Measurements from ENCODE around the gene P2RY11. TPM values are rescaled to one million over a fixed set of nuclear protein-coding genes. Genes with fewer than 3 reads are reported as not detected.
A peak's percentile ranks its signal among the peaks of the same experiment; 100 is the strongest.

Gene P2RY11
- total RNA-seq, 2 donors from 2014 or later: 9.2 to 20.8 TPM

GRCh38 chr19:10070730-10071446 lies 40.6 kb upstream of the P2RY11 start:
- H3K4me1 ChIP-seq (replicated peaks): no peaks in the 10 kb centered on the region
- no peak overlapping the region for H3K4me3 ChIP-seq
- H3K36me3 ChIP-seq: no peaks in the 10 kb centered on the region
- DNase-seq (ENCODE audit: low spot score): no peak
- no peaks in the 10 kb centered on the region for H3K27me3 ChIP-seq (replicated peaks; ENCODE audit: insufficient read depth)
- no peaks in the 10 kb centered on the region for H3K9me3 ChIP-seq
- TF ChIP-seq POLR2A (IDR thresholded peaks at IDR 0.05): no peak
- no peak for TF ChIP-seq POLR2AphosphoS5 (IDR thresholded peaks at IDR 0.05)
- TF ChIP-seq CTCF (IDR thresholded peaks at IDR 0.05): no peak
- intact Hi-C loops (cut with DNase I): no loop called here
- H3K27ac ChIP-seq: no peak overlapping the region
- 76% methylated on average over 22 of the region's 22 CpGs for WGBS

- Histone ChIP-seq H3K4me3 (no peak overlapping the region), H3K27me3 (replicated peaks; ENCODE audit: insufficient read depth) (no peaks in the 10 kb centered on the region), H3K4me1 (replicated peaks) (no peaks in the 10 kb centered on the region), H3K27ac (no peak overlapping the region), H3K9me3 (no peaks in the 10 kb centered on the region), H3K36me3 (no peaks in the 10 kb centered on the region)
- no peak for TF ChIP-seq POLR2A (IDR thresholded peaks at IDR 0.05)
- TF ChIP-seq POLR2AphosphoS5 (IDR thresholded peaks at IDR 0.05): no peak
- TF ChIP-seq CTCF (IDR thresholded peaks at IDR 0.05): peak in 1 of 4 experiments; percentile 7
- WGBS: 64% methylated on average over 2 of the region's 2 CpGs
- intact Hi-C loops (cut with DNase I): no loop called here
- DNase-seq (ENCODE audit: low spot score): no peak
Measured at GRCh38 chr19:10074153-10074552, 37.3 kb upstream of the P2RY11 start.

GRCh38 chr19:10076535-10076934 lies 35.0 kb upstream of the P2RY11 start:
- no peaks in the 10 kb centered on the region for H3K9me3 ChIP-seq
- no peak for DNase-seq (ENCODE audit: low spot score)
- H3K4me3 ChIP-seq: no peak overlapping the region
- H3K4me1 ChIP-seq (replicated peaks): no peaks in the 10 kb centered on the region
- no peak overlapping the region for H3K27ac ChIP-seq
- intact Hi-C loops (cut with DNase I): no loop called here
- WGBS: 68% methylated on average over 6 of the region's 6 CpGs
- TF ChIP-seq POLR2AphosphoS5 (IDR thresholded peaks at IDR 0.05) (no peak), POLR2A (IDR thresholded peaks at IDR 0.05) (no peak), CTCF (IDR thresholded peaks at IDR 0.05) (no peak)
- no peaks in the 10 kb centered on the region for H3K36me3 ChIP-seq
- no peaks in the 10 kb centered on the region for H3K27me3 ChIP-seq (replicated peaks; ENCODE audit: insufficient read depth)

GRCh38 chr19:10078329-10078728 lies 33.2 kb upstream of the P2RY11 start:
- Histone ChIP-seq H3K4me1 (replicated peaks) (no peaks in the 10 kb centered on the region), H3K4me3 (no peak overlapping the region), H3K9me3 (no peaks in the 10 kb centered on the region), H3K27ac (no peak overlapping the region), H3K36me3 (no peaks in the 10 kb centered on the region), H3K27me3 (replicated peaks; ENCODE audit: insufficient read depth) (no peaks in the 10 kb centered on the region)
- no peak for DNase-seq (ENCODE audit: low spot score)
- intact Hi-C loops (cut with DNase I): no loop called here
- 73% methylated on average over 8 of the region's 8 CpGs for WGBS
- no peak for TF ChIP-seq POLR2AphosphoS5 (IDR thresholded peaks at IDR 0.05)
- TF ChIP-seq CTCF (IDR thresholded peaks at IDR 0.05): no peak
- no peak for TF ChIP-seq POLR2A (IDR thresholded peaks at IDR 0.05)

GRCh38 chr19:10079031-10079453 lies 32.5 kb upstream of the P2RY11 start:
- TF ChIP-seq POLR2A (IDR thresholded peaks at IDR 0.05) (no peak), POLR2AphosphoS5 (IDR thresholded peaks at IDR 0.05) (no peak), CTCF (IDR thresholded peaks at IDR 0.05) (no peak)

More at GRCh38 chr19:10079031-10079453, 32.5 kb upstream of the P2RY11 start:
- Histone ChIP-seq H3K4me3 (no peak overlapping the region), H3K9me3 (no peaks in the 10 kb centered on the region), H3K4me1 (replicated peaks) (no peaks in the 10 kb centered on the region), H3K27me3 (replicated peaks; ENCODE audit: insufficient read depth) (no peaks in the 10 kb centered on the region), H3K27ac (no peak overlapping the region), H3K36me3 (no peaks in the 10 kb centered on the region)
- 61% methylated on average over 7 of the region's 7 CpGs for WGBS
- no peak for DNase-seq (ENCODE audit: low spot score)
- intact Hi-C loops (cut with DNase I): no loop called here
